H1 (cell line): ENCODE results near the gene FBLN2. TPM values are rescaled to one million over a fixed set of nuclear protein-coding genes. Genes with fewer than 3 reads are reported as not detected.
A peak's percentile ranks its signal among the peaks of the same experiment; 100 is the strongest.

Experiments used
- CTCF ChIA-PET: fragments of 300-600 bp; sonication (Branson Sonifier 250); formaldehyde crosslinking; loops from one replicate; lab custom pipeline; 2021; ENCODE audit not compliant: partially characterized antibody; lab: Charles Lee
- POLR2A ChIA-PET: fragments of 300-600 bp; sonication (Branson Sonifier 250); formaldehyde crosslinking; loops from one replicate; lab custom pipeline; 2021; ENCODE audit warnings: inconsistent platforms; ENCODE audit not compliant: partially characterized antibody; lab: Charles Lee
- DNase-seq, 2 experiments: peaks; one replicate each; pipeline versions ENCODE4 v3.0.0 to v3.0.0-alpha.2; 2010 to 2022; ENCODE audit warnings: low spot score in 2 of 2, low read depth in 1 of 2, mixed read lengths in 1 of 2
- FAIRE-seq: peaks from 2 replicates; lab custom pipeline; 2011; peaks lifted over from hg19 to GRCh38; lab: Jason Lieb, UNC
- H2AFZ ChIP-seq: 2 replicates; pipeline ENCODE4 v1.8.1; 2012; ENCODE audit warnings: low read length, inconsistent platforms
- H2AK5ac ChIP-seq: 2 replicates; pipeline ENCODE4 v1.6.1; 2013; ENCODE audit warnings: low read depth, low read length
- H2BK120ac ChIP-seq: replicated peaks from 2 replicates; pipeline ENCODE3; 2013; ENCODE audit warnings: low read depth, low read length, inconsistent platforms
- H2BK12ac ChIP-seq: 2 replicates; pipeline ENCODE4 v1.6.1; 2013; ENCODE audit warnings: low read depth, low read length
- H2BK15ac ChIP-seq: 2 replicates; pipeline ENCODE4 v1.6.1; 2013; ENCODE audit warnings: low read length
- H2BK20ac ChIP-seq: 2 replicates; pipeline ENCODE4 v1.6.1; 2013; ENCODE audit warnings: low read length
- H2BK5ac ChIP-seq: 2 replicates; pipeline ENCODE4 v1.6.1; 2013; ENCODE audit warnings: low read depth, low read length
- H3K14ac ChIP-seq: 2 replicates; pipeline ENCODE4 v1.6.1; 2013; ENCODE audit warnings: inconsistent platforms; ENCODE audit not compliant: insufficient read length
- H3K18ac ChIP-seq: 2 replicates; pipeline ENCODE4 v1.6.1; 2013; ENCODE audit warnings: low read length; ENCODE audit errors: extremely low read depth
- H3K23ac ChIP-seq: 2 replicates; pipeline ENCODE4 v1.6.1; 2013; ENCODE audit warnings: inconsistent platforms; ENCODE audit not compliant: insufficient read length
- H3K23me2 ChIP-seq: 2 replicates; pipeline ENCODE4 v1.6.1; 2013; ENCODE audit warnings: low read depth, low read length
- H3K27ac ChIP-seq: 2 replicates; pipeline ENCODE4 v1.6.1; 2011; ENCODE audit warnings: low read depth, low read length, inconsistent platforms
- H3K27me3 ChIP-seq, 4 experiments: replicated peaks in 1 of 4; 1 replicate in 1 of 4; 2 replicates in 3 of 4; pipeline versions ENCODE4 v1.6.1 to v1.8.1; 2011 to 2013; ENCODE audit warnings: low read length in 3 of 4, mild to moderate bottlenecking in 3 of 4, inconsistent platforms in 2 of 4, mixed read lengths in 2 of 4, moderate library complexity in 1 of 4; ENCODE audit not compliant: control insufficient read depth in 3 of 4, insufficient read depth in 3 of 4; ENCODE audit errors: extremely low read depth in 1 of 4
- H3K36me3 ChIP-seq, 4 experiments: 2 replicates each; pipeline versions ENCODE4 v1.6.1 to v1.8.1; 2011 to 2013; ENCODE audit warnings: mild to moderate bottlenecking in 4 of 4, low read length in 3 of 4, moderate library complexity in 2 of 4, control low read depth in 1 of 4, inconsistent platforms in 1 of 4; ENCODE audit not compliant: insufficient read depth in 4 of 4, control insufficient read depth in 2 of 4
- H3K4ac ChIP-seq: replicated peaks from 2 replicates; pipeline ENCODE3; 2013; ENCODE audit warnings: low read length, low read depth, mixed read lengths, inconsistent platforms; ENCODE audit not compliant: insufficient read length
- H3K4me1 ChIP-seq, 4 experiments: replicated peaks in 1 of 4; 1 replicate in 1 of 4; 2 replicates in 3 of 4; pipeline versions ENCODE4 v1.6.1 to v1.8.1; 2011 to 2013; ENCODE audit warnings: low read length in 3 of 4, inconsistent platforms in 2 of 4, mixed read lengths in 1 of 4; ENCODE audit not compliant: insufficient read depth in 4 of 4, control insufficient read depth in 3 of 4
- H3K4me2 ChIP-seq, 2 experiments: 2 replicates each; pipeline versions ENCODE4 v1.6.1 to v1.8.1; 2011 to 2013; ENCODE audit warnings: low read depth in 2 of 2, low read length in 2 of 2, control low read depth in 1 of 2, inconsistent platforms in 1 of 2, mild to moderate bottlenecking in 1 of 2; ENCODE audit not compliant: insufficient read depth in 1 of 2
- H3K4me3 ChIP-seq, 4 experiments: fragments of 200-600, 300-600 bp in 1 of 4; sonication (generic), shearing (Covaris generic), sonication (Bioruptor Twin) in 1 of 4; 2 replicates each; pipeline versions ENCODE4 v1.5.1 to v1.8.1; 2011 to 2016; ENCODE audit warnings: low read length in 4 of 4, low read depth in 3 of 4, control low read depth in 2 of 4, inconsistent platforms in 2 of 4, mild to moderate bottlenecking in 2 of 4, mixed read lengths in 1 of 4, moderate library complexity in 1 of 4; ENCODE audit not compliant: insufficient read depth in 2 of 4; ENCODE audit errors: extremely low read depth in 1 of 4
- H3K56ac ChIP-seq: replicated peaks from 2 replicates; pipeline ENCODE3; 2013; ENCODE audit warnings: low read depth, mild to moderate bottlenecking, mixed read lengths, low read length, inconsistent platforms; ENCODE audit not compliant: insufficient read length
- H3K79me1 ChIP-seq: 2 replicates; pipeline ENCODE4 v1.6.1; 2013; ENCODE audit warnings: low read depth, low read length, control low read depth
- H3K79me2 ChIP-seq, 2 experiments: 2 replicates each; pipeline versions ENCODE4 v1.6.1 to v1.8.1; 2012 to 2013; ENCODE audit warnings: low read length in 2 of 2, mild to moderate bottlenecking in 2 of 2, inconsistent platforms in 1 of 2; ENCODE audit not compliant: insufficient read depth in 2 of 2, control insufficient read depth in 1 of 2
- H3K9ac ChIP-seq, 4 experiments: replicated peaks in 1 of 4; 1 replicate in 1 of 4; 2 replicates in 3 of 4; pipeline versions ENCODE4 v1.6.1 to v1.8.1; 2011 to 2013; ENCODE audit warnings: low read depth in 3 of 4, low read length in 3 of 4, control low read depth in 2 of 4, mild to moderate bottlenecking in 2 of 4, moderate library complexity in 2 of 4, inconsistent platforms in 1 of 4; ENCODE audit errors: extremely low read depth in 1 of 4
- H3K9me3 ChIP-seq, 2 experiments: 2 replicates each; pipeline versions ENCODE4 v1.6.1 to v1.8.1; 2012 to 2013; ENCODE audit warnings: mild to moderate bottlenecking in 2 of 2, moderate library complexity in 2 of 2, control low read depth in 1 of 2, inconsistent platforms in 1 of 2, low read depth in 1 of 2, low read length in 1 of 2, mixed read lengths in 1 of 2; ENCODE audit not compliant: insufficient read depth in 2 of 2
- H4K20me1 ChIP-seq, 2 experiments: replicated peaks in 1 of 2; 2 replicates each; pipeline versions ENCODE3 to v1.8.1; 2011 to 2013; ENCODE audit warnings: inconsistent platforms in 2 of 2, low read length in 2 of 2, mild to moderate bottlenecking in 1 of 2; ENCODE audit not compliant: insufficient read depth in 2 of 2, control insufficient read depth in 1 of 2
- H4K5ac ChIP-seq: 2 replicates; pipeline ENCODE4 v1.6.1; 2013; ENCODE audit warnings: low read length, low read depth, mixed read lengths, inconsistent platforms; ENCODE audit not compliant: insufficient read length
- H4K8ac ChIP-seq: 2 replicates; pipeline ENCODE4 v1.8.0; 2013; ENCODE audit warnings: mild to moderate bottlenecking, moderate library complexity, low read length, inconsistent platforms; ENCODE audit not compliant: insufficient read depth; ENCODE audit errors: extremely low read depth
- H4K91ac ChIP-seq: replicated peaks from 2 replicates; pipeline ENCODE3; 2013; ENCODE audit warnings: low read length, mixed read lengths, inconsistent platforms; ENCODE audit not compliant: insufficient read length
- ATF3 ChIP-seq: IDR thresholded peaks from 2 replicates; pipeline ENCODE4 v1.6.1; 2011; ENCODE audit warnings: low read depth, mild to moderate bottlenecking, low read length; ENCODE audit not compliant: insufficient read depth
- E2F6 ChIP-seq: IDR thresholded peaks from 2 replicates; pipeline ENCODE4 v1.6.1; 2012; ENCODE audit warnings: inconsistent platforms
- EP300 ChIP-seq, 2 experiments: IDR thresholded peaks; 1 replicate in 1 of 2; 2 replicates in 1 of 2; pipeline ENCODE4 v1.6.1; 2011 to 2012; ENCODE audit warnings: low read depth in 2 of 2, low read length in 2 of 2, mild to moderate bottlenecking in 2 of 2, borderline replicate concordance in 1 of 2, inconsistent platforms in 1 of 2, moderate library complexity in 1 of 2
- FOSL1 ChIP-seq: IDR thresholded peaks from 2 replicates; pipeline ENCODE4 v1.6.1; 2011; ENCODE audit warnings: mild to moderate bottlenecking, low read depth, low read length, moderate library complexity; ENCODE audit not compliant: insufficient read depth
- JUND ChIP-seq: IDR thresholded peaks from 2 replicates; pipeline ENCODE4 v1.6.1; 2011; ENCODE audit warnings: mild to moderate bottlenecking, improper control_type of control experiment, low read length
- RAD21 ChIP-seq, 2 experiments: IDR thresholded peaks in 1 of 2; conservative IDR thresholded peaks in 1 of 2; 2 replicates each; pipeline ENCODE4 v1.6.1; 2011; ENCODE audit warnings: low read depth in 2 of 2, low read length in 2 of 2, improper control_type of control experiment in 1 of 2, inconsistent platforms in 1 of 2, mild to moderate bottlenecking in 1 of 2, moderate library complexity in 1 of 2
- TBP ChIP-seq: IDR thresholded peaks from 2 replicates; pipeline ENCODE4 v1.6.1; 2011; ENCODE audit warnings: low read depth, low read length, improper control_type of control experiment
- USF2 ChIP-seq: IDR thresholded peaks from 2 replicates; pipeline ENCODE4 v1.6.1; 2011; ENCODE audit warnings: low read length, improper control_type of control experiment
- WGBS, 2 experiments: shearing (Covaris generic) in 1 of 2; methylation state at CpG; one replicate each; pipeline versions ENCODE4 v1.1.6 to v1.1.7; 2013 to 2015; ENCODE audit warnings: low lambda C conversion rate in 2 of 2, mixed read lengths in 2 of 2, inconsistent platforms in 1 of 2, low coverage in 1 of 2, missing lambda C conversion rate in 1 of 2; ENCODE audit not compliant: insufficient replicate concordance in 2 of 2, insufficient coverage in 1 of 2, insufficient read length in 1 of 2; ENCODE audit errors: extremely low coverage in 1 of 2, missing lambda C conversion rate in 1 of 2; 5-methylcytosine and 5-hydroxymethylcytosine counted together
- polyA plus RNA-seq, 7 experiments: library from polyadenylated mRNA; depleted of rRNA in 3 of 7; stranded (reverse) in 5 of 7; unstranded in 2 of 7; fragments of >200 nt in 5 of 7; fragments of 200-250 nt in 2 of 7; gene quantifications; 1 replicate in 5 of 7; 2 replicates in 1 of 7; 4 replicates in 1 of 7; pipeline versions ENCODE4 v1.2.1 to v1.2.3, GENCODE V29; 2011 to 2013; ENCODE audit warnings: missing spikeins in 2 of 7, mixed read lengths in 2 of 7
- total RNA-seq: library from RNA; stranded (reverse); fragmentation: NEBNext Ultra II Directional; extraction: Animal tissue kit (Norgen Biotek cat#: 25700); gene quantifications from 2 replicates; pipeline ENCODE4 v1.2.1, GENCODE V29; 2021

FBLN2 gene
- total and polyA plus RNA-seq, 2 of the 8 experiments (the other 6 are each of a cell fraction or from before 2014, with no cell fraction given) = 17.4 to 24.2 TPM

- Histone ChIP-seq H2BK20ac (no peak overlapping the region), H2BK5ac (no peak overlapping the region), H4K8ac (0 out of 2 replicates have a peak overlapping the region, but pooled peaks have one; percentile 35), H3K14ac (no peak overlapping the region), H2BK120ac (no peak overlapping the region), H3K79me1 (no peaks in the 10 kb centered on the region; the same call in none of the 2 replicates), H3K4me3 (no peak overlapping the region), H2BK12ac (no peak overlapping the region), H3K18ac (no peak overlapping the region), H4K20me1 (peaks cover 0 to 7% of the 10 kb centered on the region in 2 experiments), H2BK15ac (no peak overlapping the region), H3K9ac (no peak overlapping the region), H3K79me2 (no peaks in the 10 kb centered on the region), H3K27ac (no peak overlapping the region), H4K91ac (peak overlapping the region; percentile 80), H3K9me3 (no peaks in the 10 kb centered on the region), H3K36me3 (no peaks in the 10 kb centered on the region), H3K27me3 (no peaks in the 10 kb centered on the region; a peak in 1 of 7 replicates), H2AK5ac (no peak overlapping the region), H3K4ac (peak overlapping the region; percentile 47), H3K23ac (no peak overlapping the region), H3K56ac (no peak overlapping the region), H3K4me2 (no peak overlapping the region), H4K5ac (no peak overlapping the region), H2AFZ (no peak overlapping the region), H3K23me2 (no peaks in the 10 kb centered on the region), H3K4me1 (peaks cover 0 to 23% (median 9%) of the 10 kb centered on the region in 4 experiments; a peak in 5 of 7 replicates)
- CTCF ChIA-PET = interaction anchor here (0.5 to 3.0 kb wide), 12 partner anchors 10 to 90 kb away, joined by 3 to 18 read pairs (median 3); no protein-coding TSS in a partner anchor
- POLR2A ChIA-PET = interaction anchor here (1.0 kb wide), 1 partner anchor 38 kb away, joined by 3 read pairs; no protein-coding TSS in a partner anchor
- FAIRE-seq = no peak
- DNase-seq = no peak
- WGBS, 2 experiments = 90% methylated on average over 18 of the region's 18 CpGs; no CpG with 5 or more reads in 1 of the 2 experiments
- TF ChIP-seq EP300 (IDR thresholded peaks at IDR 0.05; ENCODE audit: borderline replicate concordance in 1 of 2, low read depth in 2 of 2, low read length in 2 of 2) (no peak), ATF3 (no peak), RAD21 (IDR thresholded peaks at IDR 0.05 in 1 of 2, conservative IDR thresholded peaks at IDR 0.05 in 1 of 2; ENCODE audit: low read depth in 2 of 2, low read length in 2 of 2) (no peak), TBP (no peak), FOSL1 (no peak), JUND (no peak), USF2 (no peak), E2F6 (no peak)
Observed at GRCh38 chr3:13574083-13574797, 25.3 kb downstream of the FBLN2 start.
